Suprapubic skin (tissue), 4 donors: ENCODE results near the gene VMO1. TPM values are rescaled to one million over a fixed set of nuclear protein-coding genes. Genes with fewer than 3 reads are reported as not detected.

Experiments
- DNase-seq, 2 donors: peaks; one replicate each; pipeline ENCODE4 v3.0.0-alpha.2; 2019; ENCODE audit warnings: low spot score in 2 of 2
- H3K27ac ChIP-seq: fragments of 200-600 bp; sonication (generic); one replicate; pipeline ENCODE4 v1.5.1; 2019
- H3K27me3 ChIP-seq: fragments of 200-600 bp; sonication (generic); one replicate; pipeline ENCODE4 v1.5.1; 2019
- H3K36me3 ChIP-seq: fragments of 200-600 bp; sonication (generic); one replicate; pipeline ENCODE4 v1.5.1; 2019
- H3K4me1 ChIP-seq: fragments of 200-600 bp; sonication (generic); one replicate; pipeline ENCODE4 v1.5.1; 2019
- H3K4me3 ChIP-seq: fragments of 200-600 bp; sonication (generic); one replicate; pipeline ENCODE4 v1.5.1; 2019; ENCODE audit warnings: mild to moderate bottlenecking
- H3K9me3 ChIP-seq: fragments of 200-600 bp; sonication (generic); one replicate; pipeline ENCODE4 v1.5.1; 2019
- CTCF ChIP-seq, 2 donors: fragments of 200-600 bp in 1 of 2; fragments of 450-650 bp in 1 of 2; sonication (generic) in 1 of 2; IDR thresholded peaks; one replicate each; pipeline ENCODE4 v1.5.1; 2016 to 2019; ENCODE audit warnings: antibody characterized with exemption in 2 of 2, mild to moderate bottlenecking in 1 of 2, moderate library complexity in 1 of 2
- EP300 ChIP-seq: sonication (generic); formaldehyde crosslinking; IDR thresholded peaks from one replicate; pipeline ENCODE4 v1.6.1; 2017; ENCODE audit warnings: antibody characterized with exemption
- POLR2A ChIP-seq, 2 donors: fragments of 450-650 bp; IDR thresholded peaks; one replicate each; pipeline ENCODE4 v1.6.1; 2017; ENCODE audit warnings: antibody characterized with exemption in 2 of 2, mild to moderate bottlenecking in 2 of 2, moderate library complexity in 2 of 2
- POLR2AphosphoS5 ChIP-seq, 3 donors: sonication (generic); formaldehyde crosslinking; IDR thresholded peaks; one replicate each; pipeline ENCODE4 v1.6.1; 2017; ENCODE audit warnings: antibody characterized with exemption in 3 of 3
- WGBS: methylation state at CpG from one replicate; pipeline ENCODE4 v1.1.5; 2018; 5-methylcytosine and 5-hydroxymethylcytosine counted together
- total RNA-seq, 4 donors: library from RNA; depleted of rRNA; stranded (reverse); fragments of >200 nt; gene quantifications; one replicate each; pipeline ENCODE4 v1.1.0, GENCODE V29; 2016

VMO1 gene
- total RNA-seq, 4 donors from 2014 or later: 1.4 to 1.5 TPM; not detected in 2

GRCh38 chr17:4806777-4807604 is 20.8 kb upstream of the VMO1 start, which contains the start of gene PLD2:
Gene PLD2 (plus strand): TSS chr17:4807152. CDS start chr17:4807773, 621 bp downstream.
- WGBS: no CpG with 5 or more reads among the region's 106 CpGs
- Histone ChIP-seq H3K36me3 (peaks cover 16% of the 10 kb centered on the region), H3K4me3 (peak within 1 kb of the TSS; percentile 91), H3K27me3 (no peaks in the 10 kb centered on the region), H3K9me3 (no peaks in the 10 kb centered on the region), H3K27ac (peak within 1 kb of the TSS; percentile 73), H3K4me1 (peaks cover 27% of the 10 kb centered on the region)
- DNase-seq: peak; percentile 89 to 90
- no peak for TF ChIP-seq EP300
- TF ChIP-seq POLR2A (IDR thresholded peaks at IDR 0.05): peak in 1 of 2 donors; percentile 11

- Histone ChIP-seq H3K27me3 (no peaks in the 10 kb centered on the region), H3K9me3 (no peaks in the 10 kb centered on the region), H3K4me3 (peak overlapping the region; percentile 91), H3K36me3 (peaks cover 16% of the 10 kb centered on the region), H3K4me1 (peaks cover 27% of the 10 kb centered on the region), H3K27ac (peak overlapping the region; percentile 73)
- no peak for DNase-seq
- WGBS: 3% methylated on average over 6 of the region's 16 CpGs
- TF ChIP-seq POLR2A (IDR thresholded peaks at IDR 0.05) (no peak), EP300 (no peak), POLR2AphosphoS5 (IDR thresholded peaks at IDR 0.05) (no peak), CTCF (IDR thresholded peaks at IDR 0.05) (no peak)
Measured at GRCh38 chr17:4806456-4806776, 20.3 kb upstream of the VMO1 start.

DNA sequence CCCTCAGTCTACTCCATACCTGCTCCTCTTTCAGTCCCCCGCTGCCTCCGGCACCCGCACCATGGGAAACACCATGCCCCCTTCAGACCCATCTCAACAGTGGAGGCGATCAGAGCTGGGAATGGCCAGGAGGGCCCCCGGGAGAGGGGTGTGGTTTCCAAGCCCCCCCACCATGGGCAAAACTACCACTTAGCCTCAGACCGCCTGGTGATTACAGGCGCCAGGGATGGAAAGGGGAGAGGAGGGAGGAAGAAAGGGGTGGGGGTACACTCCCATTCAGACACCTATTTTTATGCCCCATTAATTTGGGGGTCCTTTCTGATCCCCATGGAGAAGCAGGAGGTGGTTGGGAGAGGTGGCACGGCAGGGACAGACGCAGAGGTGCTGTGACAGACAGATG is 16.1 kb upstream of the VMO1 start, which contains the start of gene C17orf114:
Gene C17orf114 (minus strand): TSS at position 101 of the 400 bp plus-strand sequence.
- Histone ChIP-seq H3K4me3 (no peak within 1 kb of the TSS), H3K4me1 (peaks cover 9% of the 10 kb centered on the region), H3K36me3 (peaks cover 21% of the 10 kb centered on the region), H3K27me3 (no peaks in the 10 kb centered on the region), H3K27ac (no peak within 1 kb of the TSS), H3K9me3 (no peaks in the 10 kb centered on the region)
- DNase-seq: no peak
- TF ChIP-seq CTCF (IDR thresholded peaks at IDR 0.05): no peak
- TF ChIP-seq POLR2A (IDR thresholded peaks at IDR 0.05): no peak
- TF ChIP-seq EP300: no peak
- no peak for TF ChIP-seq POLR2AphosphoS5 (IDR thresholded peaks at IDR 0.05)
- WGBS: 80% methylated on average over 9 of the region's 9 CpGs

GRCh38 chr17:4800462-4801196 is 14.5 kb upstream of the VMO1 start:
- TF ChIP-seq POLR2AphosphoS5 (IDR thresholded peaks at IDR 0.05) (no peak), EP300 (no peak), CTCF (IDR thresholded peaks at IDR 0.05) (no peak), POLR2A (IDR thresholded peaks at IDR 0.05) (no peak)
- H3K36me3 ChIP-seq: peaks cover 21% of the 10 kb centered on the region
- H3K4me1 ChIP-seq: peaks cover 12% of the 10 kb centered on the region
- 84% methylated on average over 10 of the region's 10 CpGs for WGBS
- DNase-seq: no peak
- H3K9me3 ChIP-seq: no peaks in the 10 kb centered on the region
- H3K27me3 ChIP-seq: no peaks in the 10 kb centered on the region
- no peak overlapping the region for H3K27ac ChIP-seq
- H3K4me3 ChIP-seq: no peak overlapping the region

- Histone ChIP-seq H3K27me3 (no peaks in the 10 kb centered on the region), H3K36me3 (peaks cover 21% of the 10 kb centered on the region), H3K4me1 (peaks cover 15% of the 10 kb centered on the region), H3K9me3 (no peaks in the 10 kb centered on the region), H3K27ac (peak overlapping the region; percentile 66), H3K4me3 (peak overlapping the region; percentile 65)
- WGBS: 0% methylated on average over 7 of the region's 7 CpGs
- TF ChIP-seq CTCF (IDR thresholded peaks at IDR 0.05) (no peak), POLR2AphosphoS5 (IDR thresholded peaks at IDR 0.05) (no peak), POLR2A (IDR thresholded peaks at IDR 0.05) (no peak), EP300 (no peak)
- DNase-seq: no peak
Measured at GRCh38 chr17:4796552-4796920, 10.4 kb upstream of the VMO1 start.
